ENCODE data around the gene LMBRD1. TPM values are rescaled to one million over a fixed set of nuclear protein-coding genes. Genes with fewer than 3 reads are reported as not detected.
A peak's percentile ranks its signal among the peaks of the same experiment; 100 is the strongest.
"Not testable (repeated sequence)": the region's sequence is repeated elsewhere in the genome, so short reads cannot be mapped to it uniquely, and the experiment has no call there.

The LMBRD1 gene
- total RNA-seq, 1 donor from 2014 or later, result 51.3 TPM

GRCh38 chr6:69792292-69792691, 4.5 kb downstream of the LMBRD1 start:
- peaks cover 38% of the 10 kb centered on the region for H3K36me3 Mint-ChIP-seq (ENCODE audit: low read depth)
- H3K4me1 Mint-ChIP-seq, result peaks cover 74% of the 10 kb centered on the region
- H3K27me3 Mint-ChIP-seq, result no peaks in the 10 kb centered on the region
- peak overlapping the region; percentile 62 for H3K4me3 Mint-ChIP-seq
- H3K9me3 Mint-ChIP-seq, result no peaks in the 10 kb centered on the region
- TF ChIP-seq CTCF (IDR thresholded peaks at IDR 0.05), result no peak
- CTCF ChIA-PET, result interaction anchor here (1.0 kb wide), 1 partner anchor 59 kb away, joined by 3 read pairs; no protein-coding TSS in a partner anchor
- POLR2A ChIA-PET, result interaction anchor here (1.4 to 3.1 kb wide), 2 partner anchors 21 to 74 kb away, joined by 4 to 15 read pairs; partner anchors contain the start of gene COL19A1
- intact Hi-C loops (cut with micrococcal nuclease), result no loop called here
- DNase-seq, result no peak
- no peak for ATAC-seq (ENCODE audit: low read depth)
- H3K27ac Mint-ChIP-seq, result peak overlapping the region; percentile 87

GRCh38 chr6:69791065-69791471, 5.7 kb downstream of the LMBRD1 start:
- intact Hi-C loops (cut with micrococcal nuclease), result no loop called here
- ATAC-seq (ENCODE audit: low read depth), result no peak
- Mint-ChIP-seq H3K4me3 (peak overlapping the region; percentile 19), H3K4me1 (peaks cover 77% of the 10 kb centered on the region), H3K27me3 (no peaks in the 10 kb centered on the region), H3K9me3 (no peaks in the 10 kb centered on the region), H3K36me3 (ENCODE audit: low read depth) (peaks cover 41% of the 10 kb centered on the region), H3K27ac (peak overlapping the region; percentile 87)
- POLR2A ChIA-PET, result interaction anchor here (1.3 to 2.7 kb wide), 3 partner anchors 23 to 76 kb away, joined by 4 to 7 read pairs (median 5); no protein-coding TSS in a partner anchor
- no peak for TF ChIP-seq CTCF (IDR thresholded peaks at IDR 0.05)
- CTCF ChIA-PET, result interaction anchor here (0.9 to 2.1 kb wide), 4 partner anchors 27 to 318 kb away, joined by 3 to 8 read pairs (median 3); no protein-coding TSS in a partner anchor
- no peak for DNase-seq

GRCh38 chr6:69790629-69791028, 6.2 kb downstream of the LMBRD1 start:
- Mint-ChIP-seq H3K27ac (peak overlapping the region; percentile 87), H3K9me3 (no peaks in the 10 kb centered on the region), H3K4me1 (peaks cover 79% of the 10 kb centered on the region), H3K4me3 (peak overlapping the region; percentile 44), H3K27me3 (no peaks in the 10 kb centered on the region), H3K36me3 (ENCODE audit: low read depth) (peaks cover 39% of the 10 kb centered on the region)
- ATAC-seq (ENCODE audit: low read depth), result no peak
- CTCF ChIA-PET, result interaction anchor here (0.9 to 2.1 kb wide), 3 partner anchors 27 to 318 kb away, joined by 3 to 8 read pairs (median 3); no protein-coding TSS in a partner anchor
- no peak for DNase-seq
- POLR2A ChIA-PET, result interaction anchor here (1.3 to 2.7 kb wide), 3 partner anchors 23 to 76 kb away, joined by 4 to 7 read pairs (median 5); no protein-coding TSS in a partner anchor
- TF ChIP-seq CTCF (IDR thresholded peaks at IDR 0.05), result no peak
- intact Hi-C loops (cut with micrococcal nuclease), result loop anchor here (1.0 kb wide), 1 partner anchor 9 kb away; no protein-coding TSS in a partner anchor

- H3K27ac Mint-ChIP-seq, result peak overlapping the region; percentile 87
- ATAC-seq (ENCODE audit: low read depth) (peak; percentile 77), DNase-seq (no peak)
- H3K36me3 Mint-ChIP-seq (ENCODE audit: low read depth), result peaks cover 38% of the 10 kb centered on the region
- ChIA-PET POLR2A (interaction anchor here (0.9 to 2.7 kb wide), 5 partner anchors 13 to 92 kb away, joined by 3 to 7 read pairs (median 5); partner anchors contain the start of gene COL19A1), CTCF (interaction anchor here (0.8 to 2.1 kb wide), 6 partner anchors 10 to 319 kb away, joined by 3 to 8 read pairs (median 4); no protein-coding TSS in a partner anchor)
- no peaks in the 10 kb centered on the region for H3K9me3 Mint-ChIP-seq
- H3K4me3 Mint-ChIP-seq, result peak overlapping the region; percentile 60
- no peaks in the 10 kb centered on the region for H3K27me3 Mint-ChIP-seq
- peaks cover 80% of the 10 kb centered on the region for H3K4me1 Mint-ChIP-seq
- no peak for TF ChIP-seq CTCF (IDR thresholded peaks at IDR 0.05)
- intact Hi-C loops (cut with micrococcal nuclease), result loop anchor here (1.0 to 2.0 kb wide), 2 partner anchors 8 to 15 kb away; partner anchors contain the start of gene LMBRD1
Measured at GRCh38 chr6:69789578-69789977, 7.2 kb downstream of the LMBRD1 start.

- H3K27me3 Mint-ChIP-seq; H3K4me3 Mint-ChIP-seq; POLR2A ChIA-PET; H3K27ac Mint-ChIP-seq; H3K9me3 Mint-ChIP-seq; CTCF ChIA-PET; intact Hi-C loops (cut with micrococcal nuclease); DNase-seq; ATAC-seq (ENCODE audit: low read depth): not testable (repeated sequence)
- Mint-ChIP-seq H3K4me1 (peaks cover 81% of the 10 kb centered on the region), H3K36me3 (ENCODE audit: low read depth) (peaks cover 49% of the 10 kb centered on the region)
Measured at GRCh38 chr6:69787436-69787835, 9.4 kb downstream of the LMBRD1 start.
